Astrocyte (in vitro differentiated cells and primary cell): ENCODE results near the gene AQP12B.

Experiments used
- CTCF ChIP-seq: IDR thresholded peaks from 2 replicates; pipeline ENCODE4 v1.5.1; 2011; ENCODE audit warnings: low read depth, mild to moderate bottlenecking, inconsistent platforms, low read length, moderate library complexity; ENCODE audit not compliant: insufficient read depth
- EZH2 ChIP-seq: IDR thresholded peaks from 2 replicates; pipeline ENCODE4 v1.6.1; 2012; ENCODE audit warnings: mild to moderate bottlenecking, low read length, inconsistent platforms; ENCODE audit not compliant: insufficient read depth

GRCh38 chr2:240725671-240726070, 43.0 kb upstream of the AQP12B start:
- no peak for TF ChIP-seq CTCF
- no peak for TF ChIP-seq EZH2
